ENCODE measurements around the gene CELA2B. TPM values are rescaled to one million over a fixed set of nuclear protein-coding genes. Genes with fewer than 3 reads are reported as not detected.
"Not testable (repeated sequence)": the region's sequence is repeated elsewhere in the genome, so short reads cannot be mapped to it uniquely, and the experiment has no call there.

Gene CELA2B
- total RNA-seq, 1 donor from 2014 or later: not detected

DNA sequence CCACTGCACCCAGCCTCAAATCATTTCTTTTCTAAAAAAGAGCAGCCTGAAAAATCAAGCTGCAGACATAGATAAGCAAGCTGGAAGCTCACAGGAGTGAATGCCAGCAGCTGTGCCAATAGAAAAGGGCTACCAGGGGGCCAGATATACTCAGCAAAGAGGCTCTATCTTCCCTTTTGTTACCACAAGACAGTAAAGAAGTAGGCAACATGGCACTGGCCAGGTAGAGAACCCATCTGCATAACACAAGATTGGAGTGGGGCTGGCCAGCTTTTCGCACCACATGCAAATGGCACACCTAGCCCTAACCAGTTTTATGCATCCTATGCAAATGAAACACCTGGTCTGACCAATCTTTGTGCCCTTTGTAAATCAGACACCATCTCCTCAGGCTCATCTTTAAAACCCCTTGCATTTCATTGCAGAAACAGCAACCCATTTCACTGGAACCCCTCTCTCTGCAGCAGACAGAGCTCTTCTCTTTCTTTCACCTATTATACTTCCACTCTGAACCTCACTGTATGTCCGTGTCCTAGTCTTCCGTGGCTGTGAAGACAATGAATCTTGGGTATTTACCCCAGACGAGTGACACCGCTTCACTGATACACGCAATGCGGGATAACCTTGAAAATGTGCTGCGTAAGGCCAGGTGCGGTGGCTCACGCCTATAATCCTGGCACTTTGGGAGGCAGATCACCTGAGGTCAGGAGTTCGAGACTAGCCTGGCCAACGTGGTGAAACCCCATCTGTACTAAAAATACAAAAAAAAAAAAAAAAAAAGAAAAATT, 33.0 kb downstream of the CELA2B start:
- no peak overlapping the region for H3K27ac ChIP-seq
- DNase-seq: no peak
- H3K4me1 ChIP-seq: no peaks in the 10 kb centered on the region
- intact Hi-C loops (cut with DNase I): no loop called here
- no peaks in the 10 kb centered on the region for H3K9me3 ChIP-seq
- H3K27me3 ChIP-seq (ENCODE audit: low read depth): no peaks in the 10 kb centered on the region
- peaks cover 48% of the 10 kb centered on the region for H3K36me3 ChIP-seq
- no peak for ATAC-seq
- TF ChIP-seq, protein P1, sequence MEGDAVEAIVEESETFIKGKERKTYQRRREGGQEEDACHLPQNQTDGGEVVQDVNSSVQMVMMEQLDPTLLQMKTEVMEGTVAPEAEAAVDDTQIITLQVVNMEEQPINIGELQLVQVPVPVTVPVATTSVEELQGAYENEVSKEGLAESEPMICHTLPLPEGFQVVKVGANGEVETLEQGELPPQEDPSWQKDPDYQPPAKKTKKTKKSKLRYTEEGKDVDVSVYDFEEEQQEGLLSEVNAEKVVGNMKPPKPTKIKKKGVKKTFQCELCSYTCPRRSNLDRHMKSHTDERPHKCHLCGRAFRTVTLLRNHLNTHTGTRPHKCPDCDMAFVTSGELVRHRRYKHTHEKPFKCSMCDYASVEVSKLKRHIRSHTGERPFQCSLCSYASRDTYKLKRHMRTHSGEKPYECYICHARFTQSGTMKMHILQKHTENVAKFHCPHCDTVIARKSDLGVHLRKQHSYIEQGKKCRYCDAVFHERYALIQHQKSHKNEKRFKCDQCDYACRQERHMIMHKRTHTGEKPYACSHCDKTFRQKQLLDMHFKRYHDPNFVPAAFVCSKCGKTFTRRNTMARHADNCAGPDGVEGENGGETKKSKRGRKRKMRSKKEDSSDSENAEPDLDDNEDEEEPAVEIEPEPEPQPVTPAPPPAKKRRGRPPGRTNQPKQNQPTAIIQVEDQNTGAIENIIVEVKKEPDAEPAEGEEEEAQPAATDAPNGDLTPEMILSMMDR (IDR thresholded peaks at IDR 0.05): no peak
- H3K4me3 ChIP-seq: no peak overlapping the region

DNA sequence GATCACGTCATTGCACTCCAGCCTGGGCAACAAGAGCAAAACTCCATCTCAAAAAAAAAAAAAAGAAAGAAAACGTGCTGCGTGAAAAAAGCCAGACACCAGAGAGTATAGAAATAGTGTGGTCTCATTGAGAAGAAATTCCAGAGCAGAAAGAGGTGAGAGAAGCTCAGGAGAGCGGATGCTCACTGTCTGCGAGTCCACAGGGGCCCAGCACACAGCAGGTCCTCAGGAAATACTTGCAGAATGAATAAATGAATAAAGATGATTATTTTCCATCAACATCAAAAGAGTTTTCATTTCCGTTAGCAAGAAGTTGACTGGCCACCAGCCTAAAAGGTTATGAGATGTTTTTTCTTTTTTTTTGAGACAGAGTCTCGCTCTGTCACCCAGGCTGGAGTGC, 33.7 kb downstream of the CELA2B start:
- ATAC-seq: no peak

DNA sequence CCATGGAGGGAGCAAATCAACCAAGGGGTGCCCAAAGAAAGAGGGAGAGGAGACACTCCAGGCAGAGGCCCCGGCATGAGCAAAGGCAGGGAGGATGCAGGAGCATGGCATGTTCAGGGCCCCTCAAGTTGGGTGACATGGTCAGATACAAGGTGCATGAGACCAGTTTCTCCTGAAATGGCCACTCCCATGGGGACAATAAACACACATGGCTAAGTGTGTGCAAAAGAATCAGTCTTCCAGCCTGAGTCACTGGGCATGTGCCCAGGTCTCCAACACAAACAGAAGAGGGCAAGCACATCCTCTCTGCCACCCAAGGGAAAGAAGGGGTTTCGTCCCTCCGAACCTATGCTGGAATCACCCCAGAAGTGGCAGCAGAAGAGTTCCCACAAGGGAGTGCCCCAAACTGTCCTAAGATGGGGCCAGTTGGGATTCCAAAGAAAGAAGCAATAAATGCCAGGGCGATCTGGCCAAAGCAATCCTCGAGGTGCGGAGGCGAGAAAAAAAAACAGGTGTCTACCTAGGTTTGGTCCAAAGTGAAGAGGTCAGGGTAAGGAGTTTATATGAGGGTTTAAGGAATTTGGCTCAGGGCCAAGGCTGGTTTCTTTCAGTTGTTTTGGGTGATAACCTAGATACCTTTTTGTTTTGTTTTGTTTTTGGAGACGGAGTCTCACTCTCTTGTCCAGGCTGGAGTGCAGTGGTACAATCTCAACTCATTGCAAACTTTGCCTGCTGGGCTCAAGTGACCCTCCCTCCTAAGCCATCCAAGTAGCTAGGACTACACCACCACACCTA, 34.9 kb downstream of the CELA2B start:
- intact Hi-C loops (cut with DNase I): no loop called here
- Histone ChIP-seq H3K27me3 (ENCODE audit: low read depth) (no peaks in the 10 kb centered on the region), H3K27ac (no peak overlapping the region), H3K36me3 (peaks cover 30% of the 10 kb centered on the region), H3K9me3 (no peaks in the 10 kb centered on the region), H3K4me1 (no peaks in the 10 kb centered on the region), H3K4me3 (no peak overlapping the region)
- ATAC-seq (no peak), DNase-seq (no peak)
- TF ChIP-seq, protein P1 (IDR thresholded peaks at IDR 0.05): no peak

More for the DNA sequence above, 33.7 kb downstream of the CELA2B start:
- H3K27ac ChIP-seq: no peak overlapping the region
- no peaks in the 10 kb centered on the region for H3K4me1 ChIP-seq
- TF ChIP-seq, protein P1 (IDR thresholded peaks at IDR 0.05): no peak
- no peaks in the 10 kb centered on the region for H3K27me3 ChIP-seq (ENCODE audit: low read depth)
- no peaks in the 10 kb centered on the region for H3K9me3 ChIP-seq
- intact Hi-C loops (cut with DNase I): no loop called here
- DNase-seq: no peak
- no peak overlapping the region for H3K4me3 ChIP-seq
- peaks cover 43% of the 10 kb centered on the region for H3K36me3 ChIP-seq

DNA sequence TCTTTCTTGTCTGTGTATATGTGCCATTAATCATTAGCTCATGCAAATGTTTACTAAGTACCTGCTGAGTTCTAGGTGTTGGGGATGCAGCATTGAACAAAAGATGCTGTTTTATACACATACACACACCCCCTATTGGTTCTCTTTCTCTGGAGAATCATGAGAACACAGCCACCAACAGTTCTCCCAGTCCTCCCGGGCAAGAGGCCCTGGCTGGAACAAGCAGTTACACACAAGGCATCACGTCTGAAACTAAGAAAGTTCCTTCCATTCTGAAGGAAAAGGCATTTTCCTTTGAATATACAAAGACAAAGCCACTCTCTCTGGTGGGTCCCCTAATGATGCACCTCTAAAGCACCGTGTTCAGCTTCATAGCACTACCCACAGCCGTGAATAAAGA, 37.3 kb downstream of the CELA2B start:
- Histone ChIP-seq H3K9me3 (no peaks in the 10 kb centered on the region), H3K27me3 (ENCODE audit: low read depth) (no peaks in the 10 kb centered on the region), H3K4me1 (no peaks in the 10 kb centered on the region), H3K4me3 (no peak overlapping the region), H3K36me3 (peaks cover 37% of the 10 kb centered on the region), H3K27ac (no peak overlapping the region)
- ATAC-seq: no peak
- TF ChIP-seq, protein P1 (IDR thresholded peaks at IDR 0.05): no peak
- intact Hi-C loops (cut with DNase I): no loop called here
- DNase-seq: no peak

DNA sequence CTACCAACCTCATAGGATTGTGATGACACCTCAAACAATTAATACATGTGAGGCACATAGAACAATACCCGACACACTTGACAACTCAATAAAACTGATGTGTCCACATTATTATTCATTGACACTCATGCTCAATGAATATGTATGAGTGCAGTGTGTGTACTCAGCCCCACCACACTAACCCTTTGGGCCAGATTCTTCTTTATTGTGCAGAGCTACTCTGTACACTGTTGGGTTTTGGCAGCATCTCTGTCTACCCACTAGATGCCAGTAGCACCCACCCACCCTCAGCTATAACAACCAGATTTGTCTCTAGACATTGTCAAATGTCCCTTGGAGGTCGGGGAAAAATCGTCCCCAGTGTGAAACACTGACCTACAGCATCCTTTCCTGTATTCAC, 38.0 kb downstream of the CELA2B start:
- DNase-seq (no peak), ATAC-seq (no peak)
- intact Hi-C loops (cut with DNase I): no loop called here
- Histone ChIP-seq H3K4me1 (no peaks in the 10 kb centered on the region), H3K4me3 (no peak overlapping the region), H3K36me3 (peaks cover 37% of the 10 kb centered on the region), H3K27me3 (ENCODE audit: low read depth) (no peaks in the 10 kb centered on the region), H3K27ac (no peak overlapping the region), H3K9me3 (no peaks in the 10 kb centered on the region)
- TF ChIP-seq, protein P1 (IDR thresholded peaks at IDR 0.05): no peak

DNA sequence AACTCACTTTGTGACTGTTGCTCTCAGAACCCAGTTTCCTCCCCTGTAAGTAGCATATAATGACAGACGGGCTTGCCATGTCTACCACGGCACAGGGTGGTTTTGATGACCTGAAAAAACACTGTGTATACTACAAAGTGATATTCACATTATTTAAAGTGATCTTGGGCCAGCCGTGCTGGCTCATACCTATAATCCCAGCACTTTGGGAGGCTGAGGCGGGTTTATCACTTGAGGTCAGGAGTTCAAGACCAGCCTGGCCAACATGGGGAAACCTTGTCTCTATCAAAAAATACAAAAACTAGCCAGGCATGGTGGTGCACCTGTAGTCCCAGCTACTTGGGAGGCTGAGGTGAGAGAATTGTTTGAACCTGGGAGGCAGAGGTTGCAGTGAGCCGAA, 38.7 kb downstream of the CELA2B start:
- ATAC-seq; intact Hi-C loops (cut with DNase I); H3K9me3 ChIP-seq; H3K27me3 ChIP-seq (ENCODE audit: low read depth); DNase-seq; H3K4me3 ChIP-seq; H3K4me1 ChIP-seq; H3K27ac ChIP-seq: not testable (repeated sequence)
- peaks cover 37% of the 10 kb centered on the region for H3K36me3 ChIP-seq

All from lower lobe of right lung (tissue), 2 donors.